ENCODE measurements around the gene STX18.

DNA sequence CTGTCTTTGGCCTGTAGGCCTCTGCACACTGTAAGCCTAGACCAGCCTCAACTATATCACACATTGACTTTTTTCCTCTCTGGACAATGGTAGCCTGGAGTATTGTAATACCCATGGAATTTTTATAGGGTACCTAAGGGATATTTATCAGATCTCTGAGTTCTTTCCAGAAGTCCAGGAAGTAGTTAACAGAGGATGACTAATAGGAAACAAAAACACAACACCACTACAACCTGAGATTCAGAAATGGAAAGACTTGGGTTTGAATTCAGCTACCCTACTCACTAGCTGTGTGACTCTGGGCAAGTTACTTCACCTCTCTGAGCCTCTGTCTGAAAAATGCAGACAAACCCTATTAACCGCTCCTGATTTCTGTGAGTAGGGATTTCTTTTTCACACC is 7.7 kb upstream of the STX18 start:
- no peak for TF ChIP-seq GATA2 (IDR thresholded peaks at IDR 0.05; ENCODE audit: low read depth, low read length)
- no peak for TF ChIP-seq GATA3 (IDR thresholded peaks at IDR 0.05; ENCODE audit: low read depth, low read length)

Data from SH-SY5Y (cell line).